Body of pancreas (tissue), 4 donors: ENCODE results near the gene PPFIA4.

ENCODE experiments used
- CTCF ChIP-seq, 7 experiments: fragments of 450-650 bp in 4 of 7; fragments of 200-600 bp in 3 of 7; sonication (generic) in 3 of 7; IDR thresholded peaks; one replicate each; pipeline ENCODE4 v1.5.1; 2016 to 2019; ENCODE audit warnings: antibody characterized with exemption in 7 of 7
- POLR2A ChIP-seq, 3 donors: fragments of 450-650 bp; IDR thresholded peaks; one replicate each; pipeline ENCODE4 v1.6.1; 2016; ENCODE audit warnings: antibody characterized with exemption in 3 of 3, mild to moderate bottlenecking in 2 of 3

GRCh38 chr1:203035111-203036000 lies 9.1 kb downstream of the PPFIA4 start:
- no peak for TF ChIP-seq POLR2A (IDR thresholded peaks at IDR 0.05)
- TF ChIP-seq CTCF (IDR thresholded peaks at IDR 0.05) = no peak
